GM18861 (cell line): Measurements from ENCODE around the gene BTBD19.

Source experiments
- ATAC-seq: cut with Tn5 transposase; IDR thresholded peaks from one replicate; pipeline ENCODE4 v1.9.1; 2021; ENCODE audit not compliant: unreplicated experiment

The BTBD19 gene

GRCh38 chr1:44853201-44853600 is 44.9 kb downstream of the BTBD19 start:
- no peak for ATAC-seq

GRCh38 chr1:44854970-44855369 is 46.6 kb downstream of the BTBD19 start:
- ATAC-seq, result no peak

- no peak for ATAC-seq
Measured at GRCh38 chr1:44855742-44856141, 47.4 kb downstream of the BTBD19 start.

GRCh38 chr1:44857446-44857845 is 49.1 kb downstream of the BTBD19 start:
- no peak for ATAC-seq

- no peak for ATAC-seq
Measured at GRCh38 chr1:44860331-44860730, 52.0 kb downstream of the BTBD19 start.

- ATAC-seq, result no peak
Measured at GRCh38 chr1:44860891-44861425, 52.6 kb downstream of the BTBD19 start.

- no peak for ATAC-seq
Measured at GRCh38 chr1:44862829-44863401, 54.6 kb downstream of the BTBD19 start.
